H9 (cell line): ENCODE results near the gene FGR. TPM values are rescaled to one million over a fixed set of nuclear protein-coding genes. Genes with fewer than 3 reads are reported as not detected.

Source experiments
- DNase-seq: peaks from one replicate; pipeline ENCODE4 v3.0.0-alpha.2; 2017
- H2AFZ ChIP-seq: one replicate; pipeline ENCODE4 v1.6.1; 2013; ENCODE audit warnings: mild to moderate bottlenecking, low read length, control low read depth, moderate library complexity
- H2AK5ac ChIP-seq: 2 replicates; pipeline ENCODE4 v1.6.1; 2013; ENCODE audit warnings: low read length, control low read depth, mixed read lengths; ENCODE audit not compliant: insufficient read length
- H2BK120ac ChIP-seq: one replicate; pipeline ENCODE4 v1.6.1; 2013; ENCODE audit warnings: low read depth, mild to moderate bottlenecking, low read length, control low read depth, inconsistent platforms; ENCODE audit not compliant: poor library complexity, severe bottlenecking
- H2BK12ac ChIP-seq: 2 replicates; pipeline ENCODE4 v1.6.1; 2013; ENCODE audit warnings: low read length, control low read depth, mixed read lengths, low read depth; ENCODE audit not compliant: insufficient read length
- H2BK15ac ChIP-seq: 2 replicates; pipeline ENCODE4 v1.6.1; 2013; ENCODE audit warnings: low read depth, low read length, control low read depth
- H2BK20ac ChIP-seq: one replicate; pipeline ENCODE4 v1.6.1; 2013; ENCODE audit warnings: low read depth, mild to moderate bottlenecking, low read length, control low read depth, inconsistent platforms; ENCODE audit not compliant: poor library complexity, severe bottlenecking
- H2BK5ac ChIP-seq: 2 replicates; pipeline ENCODE4 v1.6.1; 2013; ENCODE audit warnings: low read length, control low read depth, mixed read lengths; ENCODE audit not compliant: insufficient read length
- H3K14ac ChIP-seq: 2 replicates; pipeline ENCODE4 v1.6.1; 2013; ENCODE audit warnings: low read length, control low read depth; ENCODE audit not compliant: insufficient read depth
- H3K18ac ChIP-seq: 2 replicates; pipeline ENCODE4 v1.6.1; 2013; ENCODE audit warnings: low read depth, mild to moderate bottlenecking, mixed read lengths, low read length, control low read depth; ENCODE audit not compliant: insufficient read length
- H3K23ac ChIP-seq: 2 replicates; pipeline ENCODE4 v1.6.1; 2013; ENCODE audit warnings: low read length, control low read depth, mixed read lengths, low read depth; ENCODE audit not compliant: insufficient read length
- H3K23me2 ChIP-seq: 2 replicates; pipeline ENCODE4 v1.6.1; 2013; ENCODE audit warnings: low read depth, mild to moderate bottlenecking, mixed read lengths, low read length, control low read depth; ENCODE audit not compliant: insufficient read length, poor library complexity, severe bottlenecking
- H3K27ac ChIP-seq: 2 replicates; pipeline ENCODE4 v1.5.1; 2013; ENCODE audit warnings: low read length, control low read depth, mixed read lengths, low read depth; ENCODE audit not compliant: insufficient read length
- H3K27me3 ChIP-seq: 2 replicates; pipeline ENCODE4 v1.6.1; 2013; ENCODE audit warnings: low read length, control low read depth, inconsistent platforms; ENCODE audit not compliant: insufficient read depth
- H3K4ac ChIP-seq: 2 replicates; pipeline ENCODE4 v1.6.1; 2013; ENCODE audit warnings: low read depth, mild to moderate bottlenecking, control low read depth, inconsistent platforms, low read length, moderate library complexity
- H3K4me1 ChIP-seq: 2 replicates; pipeline ENCODE4 v1.6.1; 2013; ENCODE audit warnings: low read length, control low read depth, inconsistent platforms; ENCODE audit not compliant: insufficient read depth
- H3K4me2 ChIP-seq: 2 replicates; pipeline ENCODE4 v1.6.1; 2013; ENCODE audit warnings: low read length, control low read depth, mixed read lengths; ENCODE audit not compliant: insufficient read length, insufficient read depth
- H3K56ac ChIP-seq: 2 replicates; pipeline ENCODE4 v1.6.1; 2013; ENCODE audit warnings: low read depth, mild to moderate bottlenecking, mixed read lengths, low read length, control low read depth; ENCODE audit not compliant: insufficient read length
- H3K79me1 ChIP-seq: 2 replicates; pipeline ENCODE4 v1.6.1; 2013; ENCODE audit warnings: low read depth, mild to moderate bottlenecking, moderate library complexity, low read length, control low read depth, inconsistent platforms; ENCODE audit not compliant: insufficient read depth, poor library complexity, severe bottlenecking
- H3K79me2 ChIP-seq: 2 replicates; pipeline ENCODE4 v1.6.1; 2013; ENCODE audit warnings: low read length, control low read depth, inconsistent platforms; ENCODE audit not compliant: insufficient read depth
- H3K9ac ChIP-seq: 2 replicates; pipeline ENCODE4 v1.6.1; 2013; ENCODE audit warnings: low read length, control low read depth, mixed read lengths; ENCODE audit not compliant: insufficient read length; ENCODE audit errors: extremely low read depth
- H3K9me3 ChIP-seq: one replicate; pipeline ENCODE4 v1.6.1; 2013; ENCODE audit warnings: low read depth, low read length, inconsistent platforms; ENCODE audit not compliant: control insufficient read depth
- H3T11ph ChIP-seq: one replicate; pipeline ENCODE4 v1.6.1; 2013; ENCODE audit warnings: mild to moderate bottlenecking, low read length, control low read depth, inconsistent platforms
- H4K20me1 ChIP-seq: one replicate; pipeline ENCODE4 v1.6.1; 2013; ENCODE audit not compliant: control insufficient read depth, insufficient read length, insufficient read depth
- H4K5ac ChIP-seq: 2 replicates; pipeline ENCODE4 v1.6.1; 2013; ENCODE audit warnings: low read depth, mild to moderate bottlenecking, mixed read lengths, low read length, control low read depth; ENCODE audit not compliant: insufficient read length
- H4K8ac ChIP-seq: replicated peaks from 2 replicates; pipeline ENCODE4 v1.6.1; 2013; ENCODE audit warnings: low read length, control low read depth, mixed read lengths, low read depth; ENCODE audit not compliant: insufficient read length
- H4K91ac ChIP-seq: 2 replicates; pipeline ENCODE4 v1.6.1; 2013; ENCODE audit warnings: low read depth, mild to moderate bottlenecking, moderate library complexity, mixed read lengths, low read length, control low read depth; ENCODE audit not compliant: insufficient read length
- H3K27ac Mint-ChIP-seq, 3 experiments: 2 replicates in 2 of 3; 3 replicates in 1 of 3; pipeline ENCODE4 v1.8.0; 2020 to 2021; ENCODE audit warnings: mixed read lengths in 3 of 3, mild to moderate bottlenecking in 1 of 3, moderate library complexity in 1 of 3
- H3K27me3 Mint-ChIP-seq: 2 replicates; pipeline ENCODE4 v1.8.0; 2021; ENCODE audit warnings: low read depth, mild to moderate bottlenecking, moderate library complexity, mixed read lengths
- H3K36me3 Mint-ChIP-seq, 3 experiments: 2 replicates in 2 of 3; 3 replicates in 1 of 3; pipeline ENCODE4 v1.8.0; 2020 to 2021; ENCODE audit warnings: low read depth in 3 of 3, mixed read lengths in 3 of 3; ENCODE audit not compliant: insufficient read depth in 1 of 3
- H3K4me1 Mint-ChIP-seq, 2 experiments: 2 replicates each; pipeline ENCODE4 v1.8.0; 2020; ENCODE audit warnings: mixed read lengths in 2 of 2
- H3K4me3 Mint-ChIP-seq, 2 experiments: 2 replicates in 1 of 2; 3 replicates in 1 of 2; pipeline ENCODE4 v1.8.0; 2020 to 2021; ENCODE audit warnings: mild to moderate bottlenecking in 2 of 2, mixed read lengths in 2 of 2, moderate library complexity in 1 of 2
- H3K9me3 Mint-ChIP-seq, 2 experiments: 2 replicates in 1 of 2; 3 replicates in 1 of 2; pipeline ENCODE4 v1.8.0; 2020; ENCODE audit warnings: mild to moderate bottlenecking in 2 of 2, mixed read lengths in 2 of 2, moderate library complexity in 1 of 2
- WGBS: extraction: QIAGEN DNeasy Blood & Tissue Kit; methylation state at CpG from one replicate; pipeline ENCODE4 v1.1.7; 2013; ENCODE audit warnings: missing lambda C conversion rate, low lambda C conversion rate, mixed read lengths; ENCODE audit not compliant: insufficient read length; ENCODE audit errors: extremely low coverage; 5-methylcytosine and 5-hydroxymethylcytosine counted together
- total RNA-seq: library from RNA; stranded (reverse); gene quantifications from 2 replicates; pipeline ENCODE4 v1.2.1, GENCODE V29; 2021
- TF ChIP-seq, protein P1 (sequence below): fragments of 200-600 bp; sonication (generic); conservative IDR thresholded peaks from 3 replicates; pipeline ENCODE4 v1.8.0; 2021; ENCODE audit warnings: antibody characterized with exemption, mild to moderate bottlenecking

The FGR gene
- total RNA-seq, 1 experiment from 2014 or later, result not detected

DNA sequence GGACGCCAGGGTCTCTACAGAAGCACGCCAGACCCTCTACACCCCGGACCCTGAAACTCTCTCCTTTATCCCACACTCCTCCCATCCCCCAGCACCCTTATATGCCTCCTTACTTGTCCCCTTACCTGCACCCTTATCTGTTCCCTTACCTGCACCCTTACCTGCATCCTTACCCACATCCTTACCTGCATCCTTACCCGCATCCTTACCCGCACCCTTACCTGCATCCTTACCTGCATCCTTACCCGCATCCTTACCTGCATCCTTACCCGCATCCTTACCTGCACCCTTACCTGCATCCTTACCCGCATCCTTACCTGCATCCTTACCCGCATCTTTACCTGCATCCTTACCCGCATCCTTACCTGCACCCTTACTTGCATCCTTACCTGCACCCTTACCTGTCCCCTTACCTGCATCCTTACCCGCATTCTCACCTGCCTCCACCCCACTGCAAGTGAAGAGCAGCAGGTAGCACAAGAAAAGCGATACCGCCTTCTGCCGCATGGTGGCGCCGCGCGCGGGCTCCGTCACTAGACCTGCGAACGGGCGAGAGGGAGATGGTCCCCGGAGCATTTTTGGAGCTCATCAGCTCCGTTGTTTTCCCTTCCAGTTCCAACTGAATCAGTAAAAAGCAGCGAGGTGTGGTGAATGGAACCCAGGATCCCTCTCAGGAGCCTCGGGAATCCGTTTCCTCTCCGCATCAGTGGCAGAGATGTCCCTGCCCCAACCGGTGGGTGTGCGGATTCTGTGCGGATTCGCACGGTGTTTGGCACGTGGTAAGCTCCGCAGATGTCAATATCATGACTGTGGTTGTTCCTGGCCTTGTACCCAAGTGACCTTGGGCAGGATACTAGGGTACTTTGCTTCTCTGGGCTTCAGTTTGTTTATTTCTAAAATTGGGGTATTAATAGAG, 34.1 kb upstream of the FGR start:
- peak overlapping the region; percentile 19 to 53; a peak in 3 of 5 replicates for H3K4me3 Mint-ChIP-seq
- no peak overlapping the region for H3K27ac Mint-ChIP-seq
- Histone ChIP-seq H2BK5ac (no peak overlapping the region), H3K4me1 (no peaks in the 10 kb centered on the region; the same call in 1 of the 2 replicates), H2BK120ac (no peak overlapping the region), H3K4me2 (peak overlapping the region; percentile 41), H3K79me2 (no peaks in the 10 kb centered on the region), H3T11ph (no peak overlapping the region), H3K23me2 (peaks cover 10% of the 10 kb centered on the region), H4K8ac (no peak overlapping the region), H4K91ac (no peak overlapping the region), H3K14ac (peak overlapping the region; percentile 18; the same call in 1 of the 2 replicates), H4K20me1 (no peaks in the 10 kb centered on the region), H2BK12ac (no peak overlapping the region), H2AK5ac (no peak overlapping the region), H2BK15ac (no peak overlapping the region), H3K18ac (no peak overlapping the region), H3K9ac (peak overlapping the region; percentile 11), H3K27me3 (no peaks in the 10 kb centered on the region; the same call in 1 of the 2 replicates), H3K79me1 (no peaks in the 10 kb centered on the region), H3K9me3 (no peaks in the 10 kb centered on the region), H3K4ac (no peak overlapping the region), H2AFZ (peak overlapping the region; percentile 67), H4K5ac (no peak overlapping the region), H3K56ac (no peak overlapping the region), H3K27ac (no peak overlapping the region), H3K23ac (no peak overlapping the region), H2BK20ac (no peak overlapping the region)
- H3K4me1 Mint-ChIP-seq, result peaks cover 15 to 20% of the 10 kb centered on the region in 2 experiments
- H3K36me3 Mint-ChIP-seq, result no peaks in the 10 kb centered on the region
- H3K27me3 Mint-ChIP-seq, result peaks cover 24% of the 10 kb centered on the region
- DNase-seq, result peak; percentile 88
- WGBS, result no CpG with 5 or more reads among the region's 36 CpGs
- no peaks in the 10 kb centered on the region for H3K9me3 Mint-ChIP-seq
- TF ChIP-seq, protein P1, sequence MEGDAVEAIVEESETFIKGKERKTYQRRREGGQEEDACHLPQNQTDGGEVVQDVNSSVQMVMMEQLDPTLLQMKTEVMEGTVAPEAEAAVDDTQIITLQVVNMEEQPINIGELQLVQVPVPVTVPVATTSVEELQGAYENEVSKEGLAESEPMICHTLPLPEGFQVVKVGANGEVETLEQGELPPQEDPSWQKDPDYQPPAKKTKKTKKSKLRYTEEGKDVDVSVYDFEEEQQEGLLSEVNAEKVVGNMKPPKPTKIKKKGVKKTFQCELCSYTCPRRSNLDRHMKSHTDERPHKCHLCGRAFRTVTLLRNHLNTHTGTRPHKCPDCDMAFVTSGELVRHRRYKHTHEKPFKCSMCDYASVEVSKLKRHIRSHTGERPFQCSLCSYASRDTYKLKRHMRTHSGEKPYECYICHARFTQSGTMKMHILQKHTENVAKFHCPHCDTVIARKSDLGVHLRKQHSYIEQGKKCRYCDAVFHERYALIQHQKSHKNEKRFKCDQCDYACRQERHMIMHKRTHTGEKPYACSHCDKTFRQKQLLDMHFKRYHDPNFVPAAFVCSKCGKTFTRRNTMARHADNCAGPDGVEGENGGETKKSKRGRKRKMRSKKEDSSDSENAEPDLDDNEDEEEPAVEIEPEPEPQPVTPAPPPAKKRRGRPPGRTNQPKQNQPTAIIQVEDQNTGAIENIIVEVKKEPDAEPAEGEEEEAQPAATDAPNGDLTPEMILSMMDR, result peak; percentile 95
